ENCODE data around the gene NLRP9. TPM values are rescaled to one million over a fixed set of nuclear protein-coding genes. Genes with fewer than 3 reads are reported as not detected.

The NLRP9 gene
- total and polyA plus RNA-seq, 12 donors, result not detected

GRCh38 chr19:55696301-55697068 is 41.7 kb downstream of the NLRP9 start:
- no peak for ATAC-seq
- peaks cover 0 to 100% (median 51%) of the 10 kb centered on the region in 9 donors for H3K36me3 ChIP-seq
- 94% methylated on average over 20 of the region's 20 CpGs for WGBS, 2 donors

GRCh38 chr19:55695511-55696290 is 42.5 kb downstream of the NLRP9 start:
- no peak for DNase-seq
- no peaks in the 10 kb centered on the region for H3K27me3 ChIP-seq
- 91 to 94% methylated on average over 23 of the region's 23 CpGs for WGBS, 2 donors
- peaks cover 0 to 100% (median 56%) of the 10 kb centered on the region in 9 donors for H3K36me3 ChIP-seq
- no peak overlapping the region for H3K4me3 ChIP-seq
- H3K27ac ChIP-seq, result no peak overlapping the region
- no peak for ATAC-seq
- TF ChIP-seq, protein P1, sequence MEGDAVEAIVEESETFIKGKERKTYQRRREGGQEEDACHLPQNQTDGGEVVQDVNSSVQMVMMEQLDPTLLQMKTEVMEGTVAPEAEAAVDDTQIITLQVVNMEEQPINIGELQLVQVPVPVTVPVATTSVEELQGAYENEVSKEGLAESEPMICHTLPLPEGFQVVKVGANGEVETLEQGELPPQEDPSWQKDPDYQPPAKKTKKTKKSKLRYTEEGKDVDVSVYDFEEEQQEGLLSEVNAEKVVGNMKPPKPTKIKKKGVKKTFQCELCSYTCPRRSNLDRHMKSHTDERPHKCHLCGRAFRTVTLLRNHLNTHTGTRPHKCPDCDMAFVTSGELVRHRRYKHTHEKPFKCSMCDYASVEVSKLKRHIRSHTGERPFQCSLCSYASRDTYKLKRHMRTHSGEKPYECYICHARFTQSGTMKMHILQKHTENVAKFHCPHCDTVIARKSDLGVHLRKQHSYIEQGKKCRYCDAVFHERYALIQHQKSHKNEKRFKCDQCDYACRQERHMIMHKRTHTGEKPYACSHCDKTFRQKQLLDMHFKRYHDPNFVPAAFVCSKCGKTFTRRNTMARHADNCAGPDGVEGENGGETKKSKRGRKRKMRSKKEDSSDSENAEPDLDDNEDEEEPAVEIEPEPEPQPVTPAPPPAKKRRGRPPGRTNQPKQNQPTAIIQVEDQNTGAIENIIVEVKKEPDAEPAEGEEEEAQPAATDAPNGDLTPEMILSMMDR (IDR thresholded peaks at IDR 0.05), result no peak
- intact Hi-C loops (cut with DNase I), result no loop called here
- H3K9me3 ChIP-seq, result no peaks in the 10 kb centered on the region
- H3K4me1 ChIP-seq, result no peaks in the 10 kb centered on the region

More at GRCh38 chr19:55696301-55697068, 41.7 kb downstream of the NLRP9 start:
- intact Hi-C loops (cut with DNase I), result no loop called here
- Histone ChIP-seq H3K27ac (no peak overlapping the region), H3K27me3 (no peaks in the 10 kb centered on the region), H3K4me3 (no peak overlapping the region), H3K9me3 (no peaks in the 10 kb centered on the region), H3K4me1 (no peaks in the 10 kb centered on the region)
- TF ChIP-seq, protein P1 (IDR thresholded peaks at IDR 0.05), result no peak
- DNase-seq, result no peak

- TF ChIP-seq, protein P1 (IDR thresholded peaks at IDR 0.05), result no peak
- no peaks in the 10 kb centered on the region for H3K4me1 ChIP-seq
- no peak overlapping the region for H3K27ac ChIP-seq
- WGBS, 2 donors, result 94 to 96% methylated on average over 37 of the region's 37 CpGs
- H3K4me3 ChIP-seq, result no peak overlapping the region
- intact Hi-C loops (cut with DNase I), result no loop called here
- ATAC-seq (no peak), DNase-seq (no peak)
- no peaks in the 10 kb centered on the region for H3K9me3 ChIP-seq
- H3K36me3 ChIP-seq, result peaks cover 0 to 100% (median 64%) of the 10 kb centered on the region in 9 donors
- no peaks in the 10 kb centered on the region for H3K27me3 ChIP-seq
Observed at GRCh38 chr19:55694656-55695491, 43.3 kb downstream of the NLRP9 start.

DNA sequence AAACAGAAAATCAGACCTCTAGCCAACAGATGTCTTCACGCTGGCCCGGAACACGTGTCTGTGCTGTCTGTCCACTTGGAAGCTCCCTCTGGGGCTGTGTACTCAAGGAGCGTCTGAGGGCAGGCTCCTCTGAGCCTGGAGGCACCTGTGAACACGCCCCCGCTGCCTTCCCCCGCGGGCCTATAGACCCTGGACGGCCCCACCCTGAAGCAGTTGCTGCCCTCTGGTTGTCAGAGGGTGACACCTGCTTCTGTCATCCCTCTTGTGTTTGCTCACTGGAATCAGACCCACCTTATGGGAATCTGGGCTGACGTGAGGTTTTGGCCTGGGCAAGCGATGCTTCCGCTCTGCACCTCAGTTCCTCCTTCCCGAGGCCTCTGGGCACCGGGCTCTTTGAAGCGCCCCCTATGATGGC is 44.0 kb downstream of the NLRP9 start:
- WGBS, 2 donors, result 87 to 89% methylated on average over 15 of the region's 15 CpGs
- H3K27ac ChIP-seq, result no peak overlapping the region
- ATAC-seq (no peak), DNase-seq (no peak)
- no peaks in the 10 kb centered on the region for H3K4me1 ChIP-seq
- no peaks in the 10 kb centered on the region for H3K27me3 ChIP-seq
- no peaks in the 10 kb centered on the region for H3K9me3 ChIP-seq
- TF ChIP-seq, protein P1 (IDR thresholded peaks at IDR 0.05), result no peak
- intact Hi-C loops (cut with DNase I), result no loop called here
- no peak overlapping the region for H3K4me3 ChIP-seq
- peaks cover 0 to 100% (median 68%) of the 10 kb centered on the region in 9 donors for H3K36me3 ChIP-seq
